ENCODE data around the gene USP12. TPM values are rescaled to one million over a fixed set of nuclear protein-coding genes. Genes with fewer than 3 reads are reported as not detected.

USP12 gene
- total RNA-seq, 5 donors from 2014 or later (not counting 1 experiment from before 2014, with no cell fraction given), result 20.9 to 43.6 (median 21.8) TPM

DNA sequence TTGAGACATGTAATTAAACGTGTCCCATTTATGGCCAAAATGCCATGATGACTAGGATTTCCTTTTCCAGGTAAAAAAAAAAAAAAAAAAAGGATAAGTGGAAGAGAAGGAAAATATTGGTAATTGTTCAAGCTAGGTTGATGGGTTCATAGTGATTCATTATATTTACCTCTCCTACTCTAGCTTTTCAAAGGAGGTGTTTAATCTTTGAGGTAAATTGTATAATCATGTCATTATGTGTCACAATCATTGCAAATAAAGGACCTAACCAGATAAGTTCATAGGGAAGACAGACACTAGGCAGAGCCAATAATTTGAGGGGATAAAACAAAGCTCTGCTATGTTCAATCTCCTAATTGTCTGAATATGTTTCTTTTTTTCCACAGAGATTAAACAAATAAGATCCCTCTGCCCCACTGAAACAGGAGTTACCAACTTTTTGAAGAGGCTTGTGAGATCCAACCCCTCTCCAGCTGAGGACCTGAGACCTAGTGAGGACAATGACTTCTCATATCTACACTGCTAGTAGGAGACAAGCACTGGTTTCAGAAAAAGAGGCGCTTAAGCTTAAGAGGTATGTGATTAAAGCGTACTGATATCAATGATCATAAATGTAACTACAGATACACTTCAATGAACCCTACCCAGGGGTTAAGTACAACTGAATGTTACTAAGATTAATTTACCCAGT, 61.4 kb downstream of the USP12 start:
- POLR2A ChIA-PET, result no interaction called here
- no peaks in the 10 kb centered on the region for H3K9me3 Mint-ChIP-seq
- WGBS (ENCODE audit: insufficient coverage), result 100% methylated on average over 1 of the region's 3 CpGs
- H3K36me3 ChIP-seq (ENCODE audit: control insufficient read depth in 2 of 2, extremely low read depth in 1 of 2, insufficient read depth in 1 of 2, low read length in 1 of 2), result peaks cover 0 to 13% of the 10 kb centered on the region in 2 donors
- DNase-seq, result no peak
- peaks cover 17 to 27% (median 24%) of the 10 kb centered on the region in 3 donors for H3K4me1 Mint-ChIP-seq
- no peaks in the 10 kb centered on the region for H3K27me3 ChIP-seq (replicated peaks in 1 of 2; ENCODE audit: control insufficient read depth in 2 of 2, extremely low read depth in 1 of 2, insufficient read depth in 2 of 2, low read length in 1 of 2)
- ATAC-seq (replicated peaks in 1 of 4), result no peak
- H3K4me1 ChIP-seq (ENCODE audit: control insufficient read depth in 1 of 2, extremely low read depth in 1 of 2, insufficient read depth in 2 of 2, low read length in 2 of 2), result no peaks in the 10 kb centered on the region
- H3K4me3 Mint-ChIP-seq, result no peak overlapping the region
- no peak overlapping the region for H3K27ac ChIP-seq (ENCODE audit: low read length)
- H3K9me3 ChIP-seq, result no peaks in the 10 kb centered on the region
- peaks cover 41% of the 10 kb centered on the region for H3K36me3 Mint-ChIP-seq
- H3K27ac Mint-ChIP-seq, result no peak overlapping the region
- H3K4me3 ChIP-seq (ENCODE audit: control insufficient read depth in 1 of 2, extremely low read depth in 1 of 2, low read length in 1 of 2), result no peak overlapping the region
- no peaks in the 10 kb centered on the region for H3K27me3 Mint-ChIP-seq
- CTCF ChIA-PET, result no interaction called here

DNA sequence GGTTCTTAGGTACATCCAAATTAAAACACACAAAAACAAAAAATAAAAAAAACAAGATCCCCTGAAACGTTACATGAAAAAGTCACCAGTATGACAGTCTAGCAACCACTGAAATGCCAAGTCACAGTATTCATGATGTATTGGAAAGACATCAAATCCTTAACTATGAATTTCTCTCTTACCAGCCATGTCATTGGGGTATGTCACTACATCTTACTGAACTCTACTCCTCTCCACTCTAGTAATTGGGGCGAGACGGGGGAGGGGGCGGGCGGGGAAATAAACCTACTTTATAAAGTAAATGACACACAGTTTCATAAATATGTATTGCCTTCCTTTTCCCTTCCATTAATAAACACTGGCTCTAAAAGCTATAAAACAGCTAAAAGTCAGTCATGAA, 65.5 kb downstream of the USP12 start:
- peaks cover 42% of the 10 kb centered on the region for H3K36me3 Mint-ChIP-seq
- no peak overlapping the region for H3K4me3 ChIP-seq (ENCODE audit: control insufficient read depth in 1 of 2, extremely low read depth in 1 of 2, low read length in 1 of 2)
- H3K9me3 Mint-ChIP-seq, result no peaks in the 10 kb centered on the region
- H3K27me3 ChIP-seq (replicated peaks in 1 of 2; ENCODE audit: control insufficient read depth in 2 of 2, extremely low read depth in 1 of 2, insufficient read depth in 2 of 2, low read length in 1 of 2), result no peaks in the 10 kb centered on the region
- no CpG with 5 or more reads among the region's 5 CpGs for WGBS (ENCODE audit: insufficient coverage)
- no peak overlapping the region for H3K27ac Mint-ChIP-seq
- H3K4me1 ChIP-seq (ENCODE audit: control insufficient read depth in 1 of 2, extremely low read depth in 1 of 2, insufficient read depth in 2 of 2, low read length in 2 of 2), result no peaks in the 10 kb centered on the region
- POLR2A ChIA-PET, result interaction anchor here in 1 of 2 donors (0.7 kb wide), 1 partner anchor 90 kb away, joined by 3 read pairs; no protein-coding TSS in a partner anchor
- ATAC-seq (replicated peaks in 1 of 4), result no peak
- peaks cover 5 to 18% (median 7%) of the 10 kb centered on the region in 3 donors for H3K4me1 Mint-ChIP-seq
- no peaks in the 10 kb centered on the region for H3K27me3 Mint-ChIP-seq
- CTCF ChIA-PET, result interaction anchor here in 1 of 2 donors (0.5 kb wide), 1 partner anchor 22 kb away, joined by 3 read pairs; no protein-coding TSS in a partner anchor
- DNase-seq, result no peak
- H3K27ac ChIP-seq (ENCODE audit: low read length), result no peak overlapping the region
- no peaks in the 10 kb centered on the region for H3K9me3 ChIP-seq
- peaks cover 0 to 26% of the 10 kb centered on the region in 2 donors for H3K36me3 ChIP-seq (ENCODE audit: control insufficient read depth in 2 of 2, extremely low read depth in 1 of 2, insufficient read depth in 1 of 2, low read length in 1 of 2)
- no peak overlapping the region for H3K4me3 Mint-ChIP-seq

DNA sequence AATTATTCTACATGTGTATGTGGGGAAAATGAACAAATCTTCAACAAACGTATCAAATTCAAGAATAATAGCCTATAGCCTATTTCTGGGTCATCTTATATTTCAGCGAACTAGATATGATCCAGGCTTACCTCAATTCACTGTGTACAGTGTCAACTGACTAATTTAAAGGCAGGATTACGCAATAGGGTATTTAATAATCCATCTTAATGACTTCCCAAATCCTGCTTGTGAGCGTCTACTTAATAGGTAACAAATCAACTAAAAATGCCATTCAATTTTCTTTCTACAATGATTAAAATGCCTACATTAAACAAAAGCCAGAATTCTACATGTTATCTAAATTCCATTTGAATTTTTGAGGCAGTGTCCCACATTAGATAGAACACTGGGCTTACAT, 67.0 kb downstream of the USP12 start:
- peaks cover 49% of the 10 kb centered on the region for H3K36me3 Mint-ChIP-seq
- no peaks in the 10 kb centered on the region for H3K4me1 ChIP-seq (ENCODE audit: control insufficient read depth in 1 of 2, extremely low read depth in 1 of 2, insufficient read depth in 2 of 2, low read length in 2 of 2)
- H3K9me3 Mint-ChIP-seq, result no peaks in the 10 kb centered on the region
- no peak for ATAC-seq (replicated peaks in 1 of 4)
- whole genome bisulfite sequencing (ENCODE audit: insufficient coverage), result 100% methylated on average over 1 of the region's 4 CpGs
- no peak overlapping the region for H3K4me3 Mint-ChIP-seq
- no peak overlapping the region for H3K4me3 ChIP-seq (ENCODE audit: control insufficient read depth in 1 of 2, extremely low read depth in 1 of 2, low read length in 1 of 2)
- peaks cover 4 to 26% of the 10 kb centered on the region in 2 donors for H3K36me3 ChIP-seq (ENCODE audit: control insufficient read depth in 2 of 2, extremely low read depth in 1 of 2, insufficient read depth in 1 of 2, low read length in 1 of 2)
- ChIA-PET POLR2A (no interaction called here), CTCF (no interaction called here)
- no peaks in the 10 kb centered on the region for H3K27me3 ChIP-seq (replicated peaks in 1 of 2; ENCODE audit: control insufficient read depth in 2 of 2, extremely low read depth in 1 of 2, insufficient read depth in 2 of 2, low read length in 1 of 2)
- peaks cover 13 to 17% (median 15%) of the 10 kb centered on the region in 3 donors for H3K4me1 Mint-ChIP-seq
- no peak overlapping the region for H3K27ac Mint-ChIP-seq
- no peak for DNase-seq
- H3K27ac ChIP-seq (ENCODE audit: low read length), result no peak overlapping the region
- no peaks in the 10 kb centered on the region for H3K9me3 ChIP-seq
- no peaks in the 10 kb centered on the region for H3K27me3 Mint-ChIP-seq

DNA sequence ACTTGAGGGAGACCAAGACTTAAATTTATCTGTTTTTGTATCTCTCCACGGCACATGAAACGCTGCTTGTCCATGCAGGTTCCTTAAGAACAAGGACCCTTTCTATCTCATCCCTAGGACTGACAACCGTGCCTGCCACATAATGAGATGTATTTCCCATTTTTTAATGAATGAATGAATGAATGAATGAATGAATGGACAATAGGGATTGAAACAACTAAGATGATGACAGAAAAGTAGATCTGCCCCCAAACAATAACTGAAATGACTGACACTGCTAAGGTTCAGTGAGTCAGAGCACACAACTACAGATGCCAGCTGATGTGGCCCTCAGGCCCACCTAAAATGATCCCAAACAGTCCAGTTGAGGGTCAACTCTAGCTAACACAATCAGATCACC, 69.8 kb downstream of the USP12 start:
- no peak overlapping the region for H3K4me3 Mint-ChIP-seq
- no peaks in the 10 kb centered on the region for H3K27me3 ChIP-seq (replicated peaks in 1 of 2; ENCODE audit: control insufficient read depth in 2 of 2, extremely low read depth in 1 of 2, insufficient read depth in 2 of 2, low read length in 1 of 2)
- peaks cover 22 to 26% (median 23%) of the 10 kb centered on the region in 3 donors for H3K4me1 Mint-ChIP-seq
- ChIA-PET CTCF (no interaction called here), POLR2A (interaction anchor here in 1 of 2 donors (0.6 kb wide), 1 partner anchor 39 kb away, joined by 3 read pairs; no protein-coding TSS in a partner anchor)
- H3K27ac Mint-ChIP-seq, result no peak overlapping the region
- DNase-seq (no peak), ATAC-seq (replicated peaks in 1 of 4) (no peak)
- H3K27me3 Mint-ChIP-seq, result no peaks in the 10 kb centered on the region
- WGBS (ENCODE audit: insufficient coverage), result no CpG with 5 or more reads among the region's 3 CpGs
- H3K4me3 ChIP-seq (ENCODE audit: control insufficient read depth in 1 of 2, extremely low read depth in 1 of 2, low read length in 1 of 2), result no peak overlapping the region
- H3K36me3 Mint-ChIP-seq, result peaks cover 45% of the 10 kb centered on the region
- peaks cover 4 to 26% of the 10 kb centered on the region in 2 donors for H3K36me3 ChIP-seq (ENCODE audit: control insufficient read depth in 2 of 2, extremely low read depth in 1 of 2, insufficient read depth in 1 of 2, low read length in 1 of 2)
- no peaks in the 10 kb centered on the region for H3K4me1 ChIP-seq (ENCODE audit: control insufficient read depth in 1 of 2, extremely low read depth in 1 of 2, insufficient read depth in 2 of 2, low read length in 2 of 2)
- H3K9me3 ChIP-seq, result no peaks in the 10 kb centered on the region
- no peak overlapping the region for H3K27ac ChIP-seq (ENCODE audit: low read length)
- no peaks in the 10 kb centered on the region for H3K9me3 Mint-ChIP-seq

DNA sequence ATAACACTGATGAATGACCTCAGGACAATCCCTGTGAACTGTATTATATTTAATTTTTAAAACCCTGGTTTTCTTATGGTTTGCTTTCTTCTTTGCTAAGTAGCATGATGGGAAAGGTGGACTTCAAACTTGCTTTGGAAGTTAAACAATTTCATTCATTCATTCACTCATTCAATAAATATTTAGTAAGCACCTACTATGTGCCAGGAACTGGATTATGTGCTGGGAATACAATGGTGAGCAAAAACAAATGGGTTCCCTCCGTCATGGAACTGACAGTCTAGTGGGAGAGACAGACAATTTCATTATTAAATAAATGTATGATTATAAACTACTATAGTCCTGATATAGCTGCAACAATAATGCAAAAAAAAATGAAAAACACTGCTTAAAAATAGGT, 70.3 kb downstream of the USP12 start:
- ChIA-PET CTCF (no interaction called here), POLR2A (interaction anchor here in 1 of 2 donors (0.6 kb wide), 1 partner anchor 39 kb away, joined by 3 read pairs; no protein-coding TSS in a partner anchor)
- H3K9me3 Mint-ChIP-seq, result no peaks in the 10 kb centered on the region
- H3K27me3 Mint-ChIP-seq, result no peaks in the 10 kb centered on the region
- H3K36me3 Mint-ChIP-seq, result peaks cover 47% of the 10 kb centered on the region
- no peak overlapping the region for H3K27ac Mint-ChIP-seq
- WGBS (ENCODE audit: insufficient coverage), result no CpG with 5 or more reads among the region's 1 CpG
- H3K4me3 Mint-ChIP-seq, result no peak overlapping the region
- H3K36me3 ChIP-seq (ENCODE audit: control insufficient read depth in 2 of 2, extremely low read depth in 1 of 2, insufficient read depth in 1 of 2, low read length in 1 of 2), result peaks cover 4 to 26% of the 10 kb centered on the region in 2 donors
- peaks cover 22 to 26% (median 23%) of the 10 kb centered on the region in 3 donors for H3K4me1 Mint-ChIP-seq
- H3K4me3 ChIP-seq (ENCODE audit: control insufficient read depth in 1 of 2, extremely low read depth in 1 of 2, low read length in 1 of 2), result no peak overlapping the region
- H3K27ac ChIP-seq (ENCODE audit: low read length), result no peak overlapping the region
- no peaks in the 10 kb centered on the region for H3K27me3 ChIP-seq (replicated peaks in 1 of 2; ENCODE audit: control insufficient read depth in 2 of 2, extremely low read depth in 1 of 2, insufficient read depth in 2 of 2, low read length in 1 of 2)
- DNase-seq (no peak), ATAC-seq (replicated peaks in 1 of 4) (no peak)
- H3K4me1 ChIP-seq (ENCODE audit: control insufficient read depth in 1 of 2, extremely low read depth in 1 of 2, insufficient read depth in 2 of 2, low read length in 2 of 2), result no peaks in the 10 kb centered on the region
- no peaks in the 10 kb centered on the region for H3K9me3 ChIP-seq

DNA sequence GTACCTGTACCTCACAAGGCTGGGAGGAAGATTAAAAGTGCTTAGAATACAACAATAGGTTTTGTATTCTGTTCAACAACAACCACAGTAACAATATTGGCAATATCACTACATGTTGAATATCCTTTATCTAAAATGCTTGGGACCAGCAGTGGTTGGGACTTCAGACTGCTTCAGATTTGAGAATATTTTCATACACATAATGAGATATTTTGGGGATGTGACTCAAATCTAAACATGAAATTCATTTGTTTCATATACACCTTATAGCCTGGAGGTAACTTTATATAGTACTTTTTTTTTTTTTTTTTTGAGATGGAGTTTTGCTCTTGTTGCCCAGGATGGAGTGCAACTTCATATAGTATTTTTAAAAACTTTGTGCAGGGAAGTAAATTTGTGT, 73.9 kb downstream of the USP12 start:
- Mint-ChIP-seq H3K9me3 (no peaks in the 10 kb centered on the region), H3K27ac (no peak overlapping the region), H3K36me3 (peaks cover 57% of the 10 kb centered on the region), H3K27me3 (no peaks in the 10 kb centered on the region), H3K4me1 (peaks cover 22 to 26% (median 23%) of the 10 kb centered on the region in 3 donors), H3K4me3 (no peak overlapping the region)
- no peak for DNase-seq
- Histone ChIP-seq H3K4me1 (ENCODE audit: control insufficient read depth in 1 of 2, extremely low read depth in 1 of 2, insufficient read depth in 2 of 2, low read length in 2 of 2) (no peaks in the 10 kb centered on the region), H3K4me3 (ENCODE audit: control insufficient read depth in 1 of 2, extremely low read depth in 1 of 2, low read length in 1 of 2) (no peak overlapping the region), H3K9me3 (no peaks in the 10 kb centered on the region), H3K27me3 (replicated peaks in 1 of 2; ENCODE audit: control insufficient read depth in 2 of 2, extremely low read depth in 1 of 2, insufficient read depth in 2 of 2, low read length in 1 of 2) (no peaks in the 10 kb centered on the region), H3K36me3 (ENCODE audit: control insufficient read depth in 2 of 2, extremely low read depth in 1 of 2, insufficient read depth in 1 of 2, low read length in 1 of 2) (peaks cover 4 to 7% of the 10 kb centered on the region in 2 donors), H3K27ac (ENCODE audit: low read length) (no peak overlapping the region)
- CTCF ChIA-PET, result no interaction called here
- POLR2A ChIA-PET, result no interaction called here
- ATAC-seq (replicated peaks in 1 of 4), result no peak
